ENCODE measurements around the gene BCL7B.
A peak's percentile ranks its signal among the peaks of the same experiment; 100 is the strongest.

- TF ChIP-seq POLR2A (IDR thresholded peaks at IDR 0.05; ENCODE audit: low read depth, low read length) (peak; percentile 75; the same call in 1 of the 2 replicates), POLR2AphosphoS5 (IDR thresholded peaks at IDR 0.05; ENCODE audit: low read depth, low read length) (peak; percentile 71)
Measured at GRCh38 chr7:73557397-73558257, at the start of gene BCL7B.

Measured in GM12892 (cell line).